Measurements from ENCODE around the gene SMAD7. TPM values are rescaled to one million over a fixed set of nuclear protein-coding genes. Genes with fewer than 3 reads are reported as not detected.

Gene SMAD7
- total RNA-seq, 2 donors from 2014 or later: 80.8 to 107 TPM

DNA sequence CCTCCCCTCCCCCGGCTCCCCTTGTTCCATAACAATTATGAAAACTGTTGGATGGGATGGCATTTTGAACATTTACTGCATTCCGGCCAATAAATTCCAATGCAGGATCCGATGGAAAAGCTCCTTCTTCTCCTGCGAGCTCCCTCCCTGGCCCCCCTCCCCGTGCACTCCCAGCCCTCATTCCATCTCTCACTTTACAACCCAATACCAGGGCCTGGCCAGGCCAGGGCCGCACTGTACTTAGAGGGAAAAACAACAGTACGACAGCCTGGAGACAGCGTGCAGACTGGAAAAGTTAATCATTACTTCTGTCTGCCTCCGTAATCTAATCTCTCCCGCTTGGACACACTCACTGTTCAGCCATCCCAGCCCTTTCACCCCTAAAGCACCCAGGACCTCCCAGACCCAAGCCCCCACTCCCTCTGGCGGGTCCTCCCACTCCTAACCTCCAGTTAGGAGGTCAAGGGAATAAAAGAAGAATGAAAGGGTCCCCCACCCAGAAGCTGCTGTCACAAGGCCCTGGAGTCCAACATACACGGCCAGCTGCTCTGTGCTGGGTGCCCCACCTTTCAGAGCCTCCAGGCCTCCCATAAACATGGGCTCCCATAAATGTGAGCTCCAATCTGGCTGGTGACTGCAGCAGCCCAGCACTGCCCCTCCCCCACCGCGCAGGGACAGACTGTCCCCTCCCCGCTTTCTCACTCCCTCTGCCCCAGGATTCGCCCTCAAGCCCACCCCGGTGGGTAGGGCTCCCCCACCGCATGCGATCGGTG lies 20.6 kb downstream of the SMAD7 start:
- Histone ChIP-seq H3K4me3 (peak overlapping the region; percentile 51), H3K4me1 (ENCODE audit: control insufficient read depth in 1 of 2, low read depth in 2 of 2) (peaks cover 91 to 100% of the 10 kb centered on the region in 2 donors), H3K27ac (peak overlapping the region; percentile 86 to 87), H3K36me3 (no peaks in the 10 kb centered on the region), H3K9me3 (no peaks in the 10 kb centered on the region), H3K27me3 (replicated peaks; ENCODE audit: insufficient read depth) (no peaks in the 10 kb centered on the region)
- ATAC-seq (ENCODE audit: insufficient number of reproducible peaks, low FRiP score, low read depth) (no peak), DNase-seq (ENCODE audit: low spot score) (no peak)
- TF ChIP-seq, protein P1, sequence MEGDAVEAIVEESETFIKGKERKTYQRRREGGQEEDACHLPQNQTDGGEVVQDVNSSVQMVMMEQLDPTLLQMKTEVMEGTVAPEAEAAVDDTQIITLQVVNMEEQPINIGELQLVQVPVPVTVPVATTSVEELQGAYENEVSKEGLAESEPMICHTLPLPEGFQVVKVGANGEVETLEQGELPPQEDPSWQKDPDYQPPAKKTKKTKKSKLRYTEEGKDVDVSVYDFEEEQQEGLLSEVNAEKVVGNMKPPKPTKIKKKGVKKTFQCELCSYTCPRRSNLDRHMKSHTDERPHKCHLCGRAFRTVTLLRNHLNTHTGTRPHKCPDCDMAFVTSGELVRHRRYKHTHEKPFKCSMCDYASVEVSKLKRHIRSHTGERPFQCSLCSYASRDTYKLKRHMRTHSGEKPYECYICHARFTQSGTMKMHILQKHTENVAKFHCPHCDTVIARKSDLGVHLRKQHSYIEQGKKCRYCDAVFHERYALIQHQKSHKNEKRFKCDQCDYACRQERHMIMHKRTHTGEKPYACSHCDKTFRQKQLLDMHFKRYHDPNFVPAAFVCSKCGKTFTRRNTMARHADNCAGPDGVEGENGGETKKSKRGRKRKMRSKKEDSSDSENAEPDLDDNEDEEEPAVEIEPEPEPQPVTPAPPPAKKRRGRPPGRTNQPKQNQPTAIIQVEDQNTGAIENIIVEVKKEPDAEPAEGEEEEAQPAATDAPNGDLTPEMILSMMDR (IDR thresholded peaks at IDR 0.05): no peak

DNA sequence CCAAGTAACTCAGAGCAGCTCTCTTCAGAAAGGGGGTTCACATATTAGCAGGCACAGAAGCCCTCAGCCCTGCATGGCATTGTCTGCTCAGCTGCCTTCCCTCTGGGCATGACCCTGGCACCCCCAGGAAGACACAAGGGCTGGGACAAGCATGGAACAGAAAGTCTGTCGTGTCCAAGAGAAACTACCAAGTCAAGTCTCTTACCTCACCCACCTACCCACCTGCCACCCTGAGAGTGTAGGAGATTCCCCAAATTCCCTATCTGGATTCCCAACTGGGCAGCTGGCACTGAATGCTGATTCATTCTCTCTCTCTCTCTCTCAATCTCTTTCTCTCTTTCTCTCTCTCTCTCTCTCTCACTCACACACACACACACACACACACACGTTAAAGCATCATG lies 21.6 kb downstream of the SMAD7 start:
- H3K27ac ChIP-seq: peak overlapping the region; percentile 86 to 87
- H3K9me3 ChIP-seq: no peaks in the 10 kb centered on the region
- ATAC-seq (ENCODE audit: insufficient number of reproducible peaks, low FRiP score, low read depth): no peak
- DNase-seq (ENCODE audit: low spot score): no peak
- peaks cover 95 to 100% of the 10 kb centered on the region in 2 donors for H3K4me1 ChIP-seq (ENCODE audit: control insufficient read depth in 1 of 2, low read depth in 2 of 2)
- TF ChIP-seq, protein P1 (IDR thresholded peaks at IDR 0.05): no peak
- H3K4me3 ChIP-seq: peak overlapping the region; percentile 51
- H3K36me3 ChIP-seq: no peaks in the 10 kb centered on the region
- H3K27me3 ChIP-seq (replicated peaks; ENCODE audit: insufficient read depth): no peaks in the 10 kb centered on the region

DNA sequence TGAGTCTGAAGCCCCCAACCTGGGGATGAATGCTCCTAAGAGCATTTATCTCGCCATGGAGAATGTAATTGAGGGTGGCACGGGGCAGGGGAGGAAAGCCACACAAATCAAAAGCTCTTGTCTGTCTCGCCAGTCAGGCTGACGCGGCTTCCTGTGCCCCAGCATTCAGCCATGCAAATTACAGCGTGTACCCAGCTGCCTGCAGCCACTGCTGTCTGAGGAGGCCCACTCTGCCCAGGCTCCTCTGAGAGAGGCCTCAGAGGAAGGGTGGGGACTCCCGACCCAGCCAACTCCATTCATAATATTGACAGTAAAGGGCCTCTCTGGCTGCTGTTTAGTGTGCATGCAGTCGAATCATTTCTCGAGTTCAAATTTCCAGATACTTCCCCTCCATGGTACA lies 22.0 kb downstream of the SMAD7 start:
- H3K4me1 ChIP-seq (ENCODE audit: control insufficient read depth in 1 of 2, low read depth in 2 of 2): peaks cover 94 to 100% of the 10 kb centered on the region in 2 donors
- ATAC-seq (ENCODE audit: insufficient number of reproducible peaks, low FRiP score, low read depth) (peak; percentile 15), DNase-seq (ENCODE audit: low spot score) (no peak)
- peak overlapping the region; percentile 51 for H3K4me3 ChIP-seq
- H3K36me3 ChIP-seq: no peaks in the 10 kb centered on the region
- H3K9me3 ChIP-seq: no peaks in the 10 kb centered on the region
- TF ChIP-seq, protein P1 (IDR thresholded peaks at IDR 0.05): no peak
- peak overlapping the region; percentile 86 to 87 for H3K27ac ChIP-seq
- H3K27me3 ChIP-seq (replicated peaks; ENCODE audit: insufficient read depth): no peaks in the 10 kb centered on the region

DNA sequence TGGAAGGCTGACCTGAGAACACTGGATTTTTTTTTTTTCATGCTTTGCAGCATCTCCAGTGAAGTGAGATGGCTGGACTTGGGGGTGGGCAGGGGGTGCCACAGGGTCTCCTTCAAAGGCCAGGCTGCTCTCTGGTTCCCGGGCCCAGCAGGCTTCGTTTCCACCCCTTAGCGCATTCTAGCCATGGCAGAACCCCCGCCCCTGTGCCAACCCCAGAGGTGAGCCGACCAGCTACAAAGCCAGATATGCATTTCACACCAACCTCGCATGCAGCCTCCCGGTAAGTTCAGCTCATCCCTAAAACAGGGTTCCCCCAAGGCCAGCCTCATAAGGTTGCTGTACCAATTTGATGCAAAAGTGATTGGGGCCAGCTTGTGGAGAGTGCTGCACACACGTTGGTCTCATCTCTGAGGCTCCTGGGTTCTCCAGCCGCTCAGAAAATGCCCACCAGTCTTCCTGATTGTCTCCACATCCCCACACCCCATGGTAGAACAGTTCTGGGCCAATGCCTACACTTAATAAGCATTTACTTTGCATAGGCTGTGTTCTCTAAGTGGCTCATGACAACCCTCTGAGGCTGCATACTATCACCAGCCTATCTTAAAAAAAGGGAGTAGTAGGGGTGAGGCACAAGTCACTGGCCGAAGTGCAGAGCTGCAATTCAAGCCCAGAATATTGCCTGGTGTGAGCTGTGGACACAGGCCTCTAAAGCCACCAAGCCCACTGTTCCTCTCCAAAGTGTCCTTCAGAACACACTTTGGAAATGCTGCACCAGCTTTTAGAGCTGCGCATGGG lies 23.3 kb downstream of the SMAD7 start:
- Histone ChIP-seq H3K4me3 (peak overlapping the region; percentile 40), H3K27ac (peak overlapping the region; percentile 86 to 87), H3K36me3 (no peaks in the 10 kb centered on the region), H3K27me3 (replicated peaks; ENCODE audit: insufficient read depth) (no peaks in the 10 kb centered on the region), H3K9me3 (no peaks in the 10 kb centered on the region), H3K4me1 (ENCODE audit: control insufficient read depth in 1 of 2, low read depth in 2 of 2) (peaks cover 93 to 100% of the 10 kb centered on the region in 2 donors)
- DNase-seq (ENCODE audit: low spot score) (no peak), ATAC-seq (ENCODE audit: insufficient number of reproducible peaks, low FRiP score, low read depth) (no peak)
- TF ChIP-seq, protein P1 (IDR thresholded peaks at IDR 0.05): no peak

DNA sequence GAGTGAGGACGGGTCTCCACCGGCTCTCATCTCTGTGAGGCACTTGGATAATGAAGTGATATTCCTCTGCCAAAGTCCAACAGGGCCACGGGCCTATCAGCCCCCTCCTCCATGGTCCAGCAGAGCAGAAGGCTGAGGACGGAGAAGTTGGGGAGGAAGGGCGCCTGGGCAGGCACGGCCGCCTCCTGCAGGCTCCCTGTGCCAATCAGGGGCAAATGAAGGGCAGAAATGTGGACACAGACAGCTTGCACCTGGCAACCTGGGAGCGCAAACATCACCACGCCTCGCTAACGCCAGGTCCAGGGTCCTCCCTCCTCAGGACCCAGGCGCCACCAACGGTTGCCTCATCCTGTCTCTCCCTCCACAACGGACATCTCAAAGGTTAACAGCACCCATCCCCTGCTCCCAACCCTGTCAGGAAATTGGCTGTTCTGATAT lies 24.3 kb downstream of the SMAD7 start:
- H3K27ac ChIP-seq: peak overlapping the region; percentile 86 to 87
- no peaks in the 10 kb centered on the region for H3K27me3 ChIP-seq (replicated peaks; ENCODE audit: insufficient read depth)
- ATAC-seq (ENCODE audit: insufficient number of reproducible peaks, low FRiP score, low read depth): no peak

More for the DNA sequence above, 24.3 kb downstream of the SMAD7 start:
- Histone ChIP-seq H3K9me3 (no peaks in the 10 kb centered on the region), H3K36me3 (peaks cover 3% of the 10 kb centered on the region), H3K4me1 (ENCODE audit: control insufficient read depth in 1 of 2, low read depth in 2 of 2) (peaks cover 94 to 100% of the 10 kb centered on the region in 2 donors), H3K4me3 (no peak overlapping the region)
- TF ChIP-seq, protein P1 (IDR thresholded peaks at IDR 0.05): no peak
- no peak for DNase-seq (ENCODE audit: low spot score)

All from thoracic aorta (tissue), 2 donors.